Measurements from ENCODE around the gene MTCP1. TPM values are rescaled to one million over a fixed set of nuclear protein-coding genes. Genes with fewer than 3 reads are reported as not detected.

MTCP1 gene
- total and polyA plus RNA-seq, 2 of the 8 experiments (the other 6 are each of a cell fraction or from before 2014, with no cell fraction given): 1.2 to 12.3 TPM

DNA sequence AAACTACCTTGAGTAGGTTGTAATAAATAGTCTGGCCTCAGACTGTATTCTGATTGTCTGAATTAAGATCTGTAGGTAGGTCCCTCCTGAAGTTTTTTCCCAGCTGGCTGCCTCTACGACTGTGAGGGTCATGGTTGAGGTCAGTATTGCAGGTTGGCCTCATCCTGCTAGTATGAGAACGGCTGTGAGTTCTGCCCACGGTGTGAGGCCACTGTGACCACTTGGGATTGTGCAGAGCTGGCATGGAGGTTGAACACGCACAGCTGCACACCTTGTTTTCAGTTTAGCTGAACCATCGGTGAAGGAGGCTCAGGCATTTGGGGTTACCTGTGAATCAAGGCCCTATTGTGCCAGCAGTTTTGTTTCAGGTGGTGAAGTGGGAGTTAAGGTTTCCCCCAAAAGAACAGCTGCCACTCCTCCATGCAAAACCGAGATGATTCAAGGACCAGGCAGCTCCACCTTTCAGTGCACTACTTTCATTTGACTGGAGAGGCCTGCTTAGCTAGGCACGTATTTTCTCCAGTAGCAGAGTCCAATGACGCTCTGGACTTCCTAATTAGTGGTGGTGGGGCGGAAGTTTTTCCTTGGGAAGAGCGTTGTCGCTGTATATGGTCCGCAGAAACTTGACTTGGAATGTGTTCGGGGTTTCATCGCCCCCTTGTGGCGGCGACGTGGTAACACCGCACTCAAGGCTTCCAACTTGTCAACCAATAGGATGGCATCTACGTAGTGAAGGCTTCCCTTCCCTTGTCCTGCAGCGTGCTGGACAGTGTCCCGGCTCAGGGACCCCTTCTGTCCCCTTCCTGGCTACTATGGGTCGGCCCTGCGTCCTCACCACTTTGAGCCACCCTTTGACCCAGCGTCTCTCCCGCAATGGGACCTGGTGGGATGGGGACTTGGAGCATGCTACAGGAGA is 13.8 kb downstream of the MTCP1 start:
- no peak overlapping the region for H2BK20ac ChIP-seq (ENCODE audit: low read length)
- 48% methylated on average over 14 of the region's 25 CpGs; no CpG with 5 or more reads in 1 of the 2 experiments for WGBS, 2 experiments (ENCODE audit: extremely low coverage in 1 of 2, insufficient coverage in 1 of 2, insufficient read length in 1 of 2, insufficient replicate concordance in 2 of 2, low coverage in 1 of 2, low lambda C conversion rate in 2 of 2, missing lambda C conversion rate in 1 of 2)
- H3K27ac ChIP-seq (ENCODE audit: low read depth, low read length): no peak overlapping the region
- ChIA-PET POLR2A (ENCODE audit: partially characterized antibody) (interaction anchor here (1.0 to 1.3 kb wide), 2 partner anchors 9 to 24 kb away, joined by 3 read pairs; no protein-coding TSS in a partner anchor), CTCF (ENCODE audit: partially characterized antibody) (interaction anchor here (0.5 to 3.8 kb wide), 7 partner anchors 8 to 223 kb away, joined by 3 to 30 read pairs (median 6); partner anchors contain the start of gene BRCC3)
- no peak overlapping the region for H2AK5ac ChIP-seq (ENCODE audit: low read depth, low read length)
- H3K9me3 ChIP-seq (ENCODE audit: insufficient read depth in 2 of 2, low read depth in 1 of 2, low read length in 1 of 2): no peaks in the 10 kb centered on the region
- no peak overlapping the region for H3K14ac ChIP-seq (ENCODE audit: insufficient read length)
- H3K18ac ChIP-seq (ENCODE audit: extremely low read depth, low read length): no peak overlapping the region
- no peak overlapping the region for H2BK15ac ChIP-seq (ENCODE audit: low read length)
- peak; percentile 58; the same call in 1 of the 2 replicates for TF ChIP-seq POLR2AphosphoS5 (IDR thresholded peaks at IDR 0.05; ENCODE audit: low read depth, low read length)
- no peak for TF ChIP-seq CBX8 (IDR thresholded peaks at IDR 0.05; ENCODE audit: borderline replicate concordance, low read depth, low read length)
- TF ChIP-seq TEAD4 (IDR thresholded peaks at IDR 0.05; ENCODE audit: low read depth, low read length): peak; percentile 91
- TF ChIP-seq TCF12 (IDR thresholded peaks at IDR 0.05; ENCODE audit: low read depth, low read length): no peak
- TF ChIP-seq EP300 (IDR thresholded peaks at IDR 0.05; ENCODE audit: borderline replicate concordance in 1 of 2, low read depth in 2 of 2, low read length in 2 of 2): no peak
- TF ChIP-seq, protein P1, sequence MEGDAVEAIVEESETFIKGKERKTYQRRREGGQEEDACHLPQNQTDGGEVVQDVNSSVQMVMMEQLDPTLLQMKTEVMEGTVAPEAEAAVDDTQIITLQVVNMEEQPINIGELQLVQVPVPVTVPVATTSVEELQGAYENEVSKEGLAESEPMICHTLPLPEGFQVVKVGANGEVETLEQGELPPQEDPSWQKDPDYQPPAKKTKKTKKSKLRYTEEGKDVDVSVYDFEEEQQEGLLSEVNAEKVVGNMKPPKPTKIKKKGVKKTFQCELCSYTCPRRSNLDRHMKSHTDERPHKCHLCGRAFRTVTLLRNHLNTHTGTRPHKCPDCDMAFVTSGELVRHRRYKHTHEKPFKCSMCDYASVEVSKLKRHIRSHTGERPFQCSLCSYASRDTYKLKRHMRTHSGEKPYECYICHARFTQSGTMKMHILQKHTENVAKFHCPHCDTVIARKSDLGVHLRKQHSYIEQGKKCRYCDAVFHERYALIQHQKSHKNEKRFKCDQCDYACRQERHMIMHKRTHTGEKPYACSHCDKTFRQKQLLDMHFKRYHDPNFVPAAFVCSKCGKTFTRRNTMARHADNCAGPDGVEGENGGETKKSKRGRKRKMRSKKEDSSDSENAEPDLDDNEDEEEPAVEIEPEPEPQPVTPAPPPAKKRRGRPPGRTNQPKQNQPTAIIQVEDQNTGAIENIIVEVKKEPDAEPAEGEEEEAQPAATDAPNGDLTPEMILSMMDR (IDR thresholded peaks at IDR 0.05; ENCODE audit: control extremely low read depth in 1 of 3, insufficient read depth in 1 of 3, low read depth in 1 of 3, low read length in 3 of 3): peak; percentile 62 to 80 (median 68)
- TF ChIP-seq CREB1 (IDR thresholded peaks at IDR 0.05): peak; percentile 79
- TF ChIP-seq RAD21 (IDR thresholded peaks at IDR 0.05 in 1 of 2, conservative IDR thresholded peaks at IDR 0.05 in 1 of 2; ENCODE audit: low read depth in 2 of 2, low read length in 2 of 2): peak; percentile 57 to 58
- H3K79me1 ChIP-seq (ENCODE audit: low read depth, low read length): no peaks in the 10 kb centered on the region
- no peak overlapping the region for H3K4ac ChIP-seq (replicated peaks; ENCODE audit: insufficient read length, low read depth, low read length)
- DNase-seq (ENCODE audit: low read depth in 1 of 2, low spot score in 2 of 2) (peak; percentile 63 to 65), FAIRE-seq (peak; percentile 100)
- H4K20me1 ChIP-seq (replicated peaks in 1 of 2; ENCODE audit: control insufficient read depth in 1 of 2, insufficient read depth in 2 of 2, low read length in 2 of 2): no peaks in the 10 kb centered on the region
- no peaks in the 10 kb centered on the region for H3K23me2 ChIP-seq (ENCODE audit: low read depth, low read length)
- peaks cover 0 to 7% (median 0%) of the 10 kb centered on the region in 4 experiments; a peak in 2 of 8 replicates for H3K36me3 ChIP-seq (ENCODE audit: control insufficient read depth in 2 of 4, insufficient read depth in 4 of 4, low read length in 3 of 4)
- H2BK120ac ChIP-seq (replicated peaks; ENCODE audit: low read depth, low read length): no peak overlapping the region
- no peaks in the 10 kb centered on the region for H3K79me2 ChIP-seq (ENCODE audit: control insufficient read depth in 1 of 2, insufficient read depth in 2 of 2, low read length in 2 of 2)
- H4K8ac ChIP-seq (ENCODE audit: extremely low read depth, insufficient read depth, low read length): peak overlapping the region; percentile 75
- no peak overlapping the region for H3K23ac ChIP-seq (ENCODE audit: insufficient read length)
- peak overlapping the region in 1 of 4 experiments; percentile 46; a peak in 1 of 8 replicates for H3K4me3 ChIP-seq (ENCODE audit: extremely low read depth in 1 of 4, insufficient read depth in 2 of 4, low read depth in 3 of 4, low read length in 4 of 4)
- H2BK5ac ChIP-seq (ENCODE audit: low read depth, low read length): no peak overlapping the region
- peak overlapping the region; percentile 92 for H2AFZ ChIP-seq (ENCODE audit: low read length)
- H4K91ac ChIP-seq (replicated peaks; ENCODE audit: insufficient read length, low read length): no peak overlapping the region
- H3K27me3 ChIP-seq (replicated peaks in 1 of 4; ENCODE audit: control insufficient read depth in 3 of 4, extremely low read depth in 1 of 4, insufficient read depth in 3 of 4, low read length in 3 of 4): no peaks in the 10 kb centered on the region
- no peak overlapping the region for H3K56ac ChIP-seq (replicated peaks; ENCODE audit: insufficient read length, low read depth, low read length)
- no peaks in the 10 kb centered on the region for H3K4me1 ChIP-seq (replicated peaks in 1 of 4; ENCODE audit: control insufficient read depth in 3 of 4, insufficient read depth in 4 of 4, low read length in 3 of 4)
- H3K4me2 ChIP-seq (ENCODE audit: insufficient read depth in 1 of 2, low read depth in 2 of 2, low read length in 2 of 2): peak overlapping the region; percentile 35 to 61
- peak overlapping the region in 1 of 4 experiments; percentile 43; a peak in 4 of 7 replicates for H3K9ac ChIP-seq (replicated peaks in 1 of 4; ENCODE audit: extremely low read depth in 1 of 4, low read depth in 3 of 4, low read length in 3 of 4)
- no peak overlapping the region for H2BK12ac ChIP-seq (ENCODE audit: low read depth, low read length)
- H4K5ac ChIP-seq (ENCODE audit: insufficient read length, low read depth, low read length): no peak overlapping the region
